Measurements from ENCODE around the gene TAX1BP1. TPM values are rescaled to one million over a fixed set of nuclear protein-coding genes. Genes with fewer than 3 reads are reported as not detected.

Gene TAX1BP1
- polyA plus RNA-seq, 1 donor (not counting 4 experiments of a cell fraction or from before 2014, with no cell fraction given): 102 TPM

GRCh38 chr7:27802999-27803398 is 63.0 kb downstream of the TAX1BP1 start:
- Histone ChIP-seq H3K4me3 (ENCODE audit: control insufficient read depth in 2 of 3, extremely low read depth in 1 of 3, insufficient read depth in 2 of 3, low read depth in 1 of 3, low read length in 3 of 3) (no peak overlapping the region), H3K27me3 (ENCODE audit: control insufficient read depth, extremely low read depth, insufficient read depth, low read length) (no peaks in the 10 kb centered on the region), H3K27ac (ENCODE audit: control insufficient read depth, insufficient read depth, low read length) (no peak overlapping the region), H3K79me2 (ENCODE audit: control insufficient read depth, insufficient read depth, low read length) (no peaks in the 10 kb centered on the region), H3K4me2 (ENCODE audit: control insufficient read depth, extremely low read depth, insufficient read depth, low read depth, low read length) (no peak overlapping the region), H3K4me1 (ENCODE audit: control insufficient read depth, extremely low read depth, insufficient read depth, low read length) (no peaks in the 10 kb centered on the region), H3K9me3 (ENCODE audit: control insufficient read depth, low read depth, low read length) (no peaks in the 10 kb centered on the region), H3K36me3 (ENCODE audit: control insufficient read depth in 2 of 2, extremely low read depth in 1 of 2, insufficient read depth in 2 of 2, low read length in 2 of 2) (peaks cover 2 to 4% of the 10 kb centered on the region in 2 experiments), H4K20me1 (ENCODE audit: control insufficient read depth, extremely low read depth, insufficient read depth, low read length) (no peaks in the 10 kb centered on the region), H2AFZ (ENCODE audit: control insufficient read depth, low read length) (no peak overlapping the region), H3K9ac (ENCODE audit: control insufficient read depth, extremely low read depth, insufficient read depth, low read length) (no peak overlapping the region), H3K9me1 (ENCODE audit: control insufficient read depth, extremely low read depth, insufficient read depth, low read length) (no peaks in the 10 kb centered on the region)
- DNase-seq (ENCODE audit: low read depth, low spot score) (no peak), FAIRE-seq (no peak)
- dilution Hi-C loops (cut with MboI; ENCODE audit: extremely low pct_ligation_motif_present, low sequenced_read_pairs): no loop called here
- TF ChIP-seq CTCF (optimal IDR thresholded peaks at IDR 0.05 in 1 of 3, IDR thresholded peaks at IDR 0.05 in 1 of 3, conservative IDR thresholded peaks at IDR 0.05 in 1 of 3; ENCODE audit: extremely low read depth in 1 of 3, insufficient read depth in 2 of 3, low read length in 3 of 3): no peak
- TF ChIP-seq EZH2 (IDR thresholded peaks at IDR 0.05; ENCODE audit: low read length): no peak

- Histone ChIP-seq H3K4me1 (ENCODE audit: control insufficient read depth, extremely low read depth, insufficient read depth, low read length) (peaks cover 5% of the 10 kb centered on the region), H3K9me3 (ENCODE audit: control insufficient read depth, low read depth, low read length) (no peaks in the 10 kb centered on the region), H2AFZ (ENCODE audit: control insufficient read depth, low read length) (no peak overlapping the region), H3K27me3 (ENCODE audit: control insufficient read depth, extremely low read depth, insufficient read depth, low read length) (no peaks in the 10 kb centered on the region), H3K36me3 (ENCODE audit: control insufficient read depth in 2 of 2, extremely low read depth in 1 of 2, insufficient read depth in 2 of 2, low read length in 2 of 2) (peaks cover 2 to 4% of the 10 kb centered on the region in 2 experiments), H3K4me3 (ENCODE audit: control insufficient read depth in 2 of 3, extremely low read depth in 1 of 3, insufficient read depth in 2 of 3, low read depth in 1 of 3, low read length in 3 of 3) (no peak overlapping the region), H4K20me1 (ENCODE audit: control insufficient read depth, extremely low read depth, insufficient read depth, low read length) (no peaks in the 10 kb centered on the region), H3K9me1 (ENCODE audit: control insufficient read depth, extremely low read depth, insufficient read depth, low read length) (no peaks in the 10 kb centered on the region), H3K9ac (ENCODE audit: control insufficient read depth, extremely low read depth, insufficient read depth, low read length) (no peak overlapping the region), H3K79me2 (ENCODE audit: control insufficient read depth, insufficient read depth, low read length) (no peaks in the 10 kb centered on the region), H3K4me2 (ENCODE audit: control insufficient read depth, extremely low read depth, insufficient read depth, low read depth, low read length) (no peak overlapping the region), H3K27ac (ENCODE audit: control insufficient read depth, insufficient read depth, low read length) (no peak overlapping the region)
- TF ChIP-seq CTCF (optimal IDR thresholded peaks at IDR 0.05 in 1 of 3, IDR thresholded peaks at IDR 0.05 in 1 of 3, conservative IDR thresholded peaks at IDR 0.05 in 1 of 3; ENCODE audit: extremely low read depth in 1 of 3, insufficient read depth in 2 of 3, low read length in 3 of 3) (no peak), EZH2 (IDR thresholded peaks at IDR 0.05; ENCODE audit: low read length) (no peak)
- no peak for DNase-seq (ENCODE audit: low read depth, low spot score)
- FAIRE-seq: no peak
- dilution Hi-C loops (cut with MboI; ENCODE audit: extremely low pct_ligation_motif_present, low sequenced_read_pairs): no loop called here
Observed at GRCh38 chr7:27804139-27804538, 64.2 kb downstream of the TAX1BP1 start.
